Measurements from ENCODE around the gene SSX2IP. TPM values are rescaled to one million over a fixed set of nuclear protein-coding genes. Genes with fewer than 3 reads are reported as not detected.

Gene SSX2IP
- total RNA-seq, 1 experiment from 2014 or later: 20.8 TPM

DNA sequence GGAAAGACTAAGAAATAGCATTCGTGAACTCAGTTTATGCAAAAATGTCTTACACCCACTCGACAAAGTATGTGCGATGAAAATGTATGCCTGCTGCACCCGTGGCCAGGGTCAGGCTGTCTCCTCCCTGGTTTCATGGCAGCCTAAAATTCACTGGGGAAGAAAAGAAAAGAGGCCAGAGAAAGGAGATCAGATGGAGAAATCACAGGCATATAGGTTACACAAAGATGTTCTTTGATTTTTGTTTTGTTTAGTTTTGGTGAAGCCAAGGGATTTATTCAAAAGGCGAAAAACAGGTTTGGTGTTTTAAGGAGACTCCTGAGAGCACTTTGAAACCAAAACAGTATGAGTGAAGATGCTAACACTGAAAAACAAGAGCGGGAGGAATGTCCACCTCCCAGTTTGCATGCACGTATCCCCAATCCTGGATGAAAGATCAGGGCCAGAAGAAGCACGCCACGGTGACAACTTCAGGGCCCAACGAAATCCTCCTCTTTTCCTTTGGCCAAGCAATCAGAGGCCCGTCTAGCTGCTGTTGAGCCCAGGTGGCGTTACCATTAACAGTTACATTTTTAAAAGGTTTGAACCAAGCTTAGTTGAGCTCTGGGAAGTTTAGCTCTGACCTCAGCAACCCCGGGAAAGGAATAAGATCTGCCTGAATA is 992 bp upstream of the SSX2IP start (continued):
- TF ChIP-seq STAT6 (CRISPR knock-in tag; conservative IDR thresholded peaks at IDR 0.05; ENCODE audit: low read depth) (no peak), ZNF423 (CRISPR knock-in tag; IDR thresholded peaks at IDR 0.05) (no peak), ZNF281 (CRISPR knock-in tag; IDR thresholded peaks at IDR 0.05) (no peak)
- TF ChIP-seq, protein P1, sequence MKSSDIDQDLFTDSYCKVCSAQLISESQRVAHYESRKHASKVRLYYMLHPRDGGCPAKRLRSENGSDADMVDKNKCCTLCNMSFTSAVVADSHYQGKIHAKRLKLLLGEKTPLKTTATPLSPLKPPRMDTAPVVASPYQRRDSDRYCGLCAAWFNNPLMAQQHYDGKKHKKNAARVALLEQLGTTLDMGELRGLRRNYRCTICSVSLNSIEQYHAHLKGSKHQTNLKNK (CRISPR knock-in tag; IDR thresholded peaks at IDR 0.05): no peak

GRCh38 chr1:84689514-84690396 is 506 bp downstream of the SSX2IP start:
- POLR2A ChIA-PET: interaction anchor here (1.0 to 1.5 kb wide), 3 partner anchors 10 to 50 kb away, joined by 3 to 4 read pairs (median 4); no protein-coding TSS in a partner anchor
- CTCF ChIA-PET: interaction anchor here (0.7 to 8.6 kb wide), 5 partner anchors 20 to 184 kb away, joined by 3 to 50 read pairs (median 3); partner anchors contain the start of genes GNG5 and SPATA1
- ATAC-seq (peak; percentile 70), DNase-seq (ENCODE audit: low spot score) (peak; percentile 68)
- TF ChIP-seq, protein P2, sequence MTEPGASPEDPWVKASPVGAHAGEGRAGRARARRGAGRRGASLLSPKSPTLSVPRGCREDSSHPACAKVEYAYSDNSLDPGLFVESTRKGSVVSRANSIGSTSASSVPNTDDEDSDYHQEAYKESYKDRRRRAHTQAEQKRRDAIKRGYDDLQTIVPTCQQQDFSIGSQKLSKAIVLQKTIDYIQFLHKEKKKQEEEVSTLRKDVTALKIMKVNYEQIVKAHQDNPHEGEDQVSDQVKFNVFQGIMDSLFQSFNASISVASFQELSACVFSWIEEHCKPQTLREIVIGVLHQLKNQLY (CRISPR knock-in tag; IDR thresholded peaks at IDR 0.05): no peak
- TF ChIP-seq MYBL2 (CRISPR knock-in tag; IDR thresholded peaks at IDR 0.05) (0 out of 2 replicates have a peak, but pooled peaks have one; percentile 45), HMGXB4 (CRISPR knock-in tag; IDR thresholded peaks at IDR 0.05) (peak; percentile 43), FOXP1 (CRISPR knock-in tag; IDR thresholded peaks at IDR 0.05; ENCODE audit: borderline replicate concordance) (peak; percentile 43)
- H3K4me3 Mint-ChIP-seq: peak overlapping the region; percentile 82
- peak overlapping the region; percentile 76; the same call in 1 of the 2 replicates for H3K27ac Mint-ChIP-seq
- H3K4me1 Mint-ChIP-seq: peaks cover 40% of the 10 kb centered on the region
- H3K9me3 Mint-ChIP-seq: peaks cover 9% of the 10 kb centered on the region
- H3K27me3 Mint-ChIP-seq (ENCODE audit: low read depth): no peaks in the 10 kb centered on the region
- H3K36me3 Mint-ChIP-seq: peaks cover 4% of the 10 kb centered on the region; the same call in 1 of the 2 replicates

DNA sequence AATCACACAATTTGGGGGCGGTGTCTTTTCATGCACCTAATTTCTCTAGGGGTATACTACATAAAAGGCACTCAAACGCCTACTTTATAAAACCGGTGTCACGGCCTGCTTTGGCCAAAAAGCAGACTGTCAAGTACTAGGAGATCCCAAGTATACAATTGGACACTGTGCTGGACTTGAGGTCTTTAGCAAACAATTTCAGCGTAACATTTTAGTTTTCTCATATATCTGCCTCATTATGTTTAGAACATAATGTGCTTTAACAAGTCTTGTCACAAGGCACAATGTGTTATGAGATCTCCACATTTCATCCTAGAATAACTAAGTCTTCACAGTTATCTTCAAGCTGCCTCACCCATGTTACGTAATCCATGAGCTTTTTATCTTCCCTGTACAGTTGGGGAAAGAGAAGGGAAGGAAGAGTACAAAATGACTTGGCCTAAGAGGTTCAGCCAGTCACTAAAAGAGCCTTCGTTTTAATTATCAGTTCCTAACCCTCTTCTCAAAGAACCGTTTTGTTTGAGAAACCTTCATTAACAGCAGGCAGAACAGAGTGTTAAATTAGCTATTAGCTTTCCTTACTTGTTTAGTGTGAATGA is 1.7 kb downstream of the SSX2IP start:
- ATAC-seq: no peak
- H3K27ac Mint-ChIP-seq: no peak overlapping the region
- TF ChIP-seq SOX15 (CRISPR knock-in tag; IDR thresholded peaks at IDR 0.05) (no peak), ELF4 (CRISPR knock-in tag; IDR thresholded peaks at IDR 0.05; ENCODE audit: low read depth) (no peak), PRRX2 (CRISPR knock-in tag; IDR thresholded peaks at IDR 0.05) (no peak)
- TF ChIP-seq, protein P3, sequence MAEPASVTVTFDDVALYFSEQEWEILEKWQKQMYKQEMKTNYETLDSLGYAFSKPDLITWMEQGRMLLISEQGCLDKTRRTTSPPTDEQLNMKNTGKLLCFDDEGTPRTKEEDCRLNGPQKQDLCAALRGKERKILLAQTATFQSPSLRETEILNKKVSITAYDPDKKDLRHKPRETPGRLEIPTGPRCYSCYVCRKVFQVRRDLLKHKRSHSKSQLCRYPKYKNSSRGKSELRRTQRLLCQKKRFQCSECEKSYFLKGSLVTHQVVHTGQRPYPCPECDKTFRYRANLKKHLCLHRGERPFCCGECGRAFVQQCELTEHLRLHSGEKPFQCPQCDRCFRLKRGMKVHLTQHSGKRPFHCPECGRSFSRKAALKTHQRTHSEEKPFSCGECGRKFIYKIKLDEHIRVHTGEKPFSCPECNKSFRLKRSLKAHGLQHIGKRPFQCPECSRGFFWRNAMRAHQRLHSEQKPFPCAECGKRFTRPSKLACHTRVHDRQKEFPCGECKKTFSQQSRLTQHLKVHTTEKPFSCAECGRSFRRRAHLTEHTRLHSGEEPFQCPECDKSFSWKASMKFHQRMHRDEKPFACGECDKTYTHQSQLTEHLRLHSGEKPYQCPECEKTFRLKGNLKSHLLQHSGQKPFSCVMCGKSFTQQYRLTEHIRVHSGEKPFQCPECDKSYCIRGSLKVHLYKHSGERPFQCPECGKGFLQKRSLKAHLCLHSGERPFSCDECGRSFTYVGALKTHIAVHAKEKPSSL (CRISPR knock-in tag; conservative IDR thresholded peaks at IDR 0.05): no peak
- TF ChIP-seq, protein P4, sequence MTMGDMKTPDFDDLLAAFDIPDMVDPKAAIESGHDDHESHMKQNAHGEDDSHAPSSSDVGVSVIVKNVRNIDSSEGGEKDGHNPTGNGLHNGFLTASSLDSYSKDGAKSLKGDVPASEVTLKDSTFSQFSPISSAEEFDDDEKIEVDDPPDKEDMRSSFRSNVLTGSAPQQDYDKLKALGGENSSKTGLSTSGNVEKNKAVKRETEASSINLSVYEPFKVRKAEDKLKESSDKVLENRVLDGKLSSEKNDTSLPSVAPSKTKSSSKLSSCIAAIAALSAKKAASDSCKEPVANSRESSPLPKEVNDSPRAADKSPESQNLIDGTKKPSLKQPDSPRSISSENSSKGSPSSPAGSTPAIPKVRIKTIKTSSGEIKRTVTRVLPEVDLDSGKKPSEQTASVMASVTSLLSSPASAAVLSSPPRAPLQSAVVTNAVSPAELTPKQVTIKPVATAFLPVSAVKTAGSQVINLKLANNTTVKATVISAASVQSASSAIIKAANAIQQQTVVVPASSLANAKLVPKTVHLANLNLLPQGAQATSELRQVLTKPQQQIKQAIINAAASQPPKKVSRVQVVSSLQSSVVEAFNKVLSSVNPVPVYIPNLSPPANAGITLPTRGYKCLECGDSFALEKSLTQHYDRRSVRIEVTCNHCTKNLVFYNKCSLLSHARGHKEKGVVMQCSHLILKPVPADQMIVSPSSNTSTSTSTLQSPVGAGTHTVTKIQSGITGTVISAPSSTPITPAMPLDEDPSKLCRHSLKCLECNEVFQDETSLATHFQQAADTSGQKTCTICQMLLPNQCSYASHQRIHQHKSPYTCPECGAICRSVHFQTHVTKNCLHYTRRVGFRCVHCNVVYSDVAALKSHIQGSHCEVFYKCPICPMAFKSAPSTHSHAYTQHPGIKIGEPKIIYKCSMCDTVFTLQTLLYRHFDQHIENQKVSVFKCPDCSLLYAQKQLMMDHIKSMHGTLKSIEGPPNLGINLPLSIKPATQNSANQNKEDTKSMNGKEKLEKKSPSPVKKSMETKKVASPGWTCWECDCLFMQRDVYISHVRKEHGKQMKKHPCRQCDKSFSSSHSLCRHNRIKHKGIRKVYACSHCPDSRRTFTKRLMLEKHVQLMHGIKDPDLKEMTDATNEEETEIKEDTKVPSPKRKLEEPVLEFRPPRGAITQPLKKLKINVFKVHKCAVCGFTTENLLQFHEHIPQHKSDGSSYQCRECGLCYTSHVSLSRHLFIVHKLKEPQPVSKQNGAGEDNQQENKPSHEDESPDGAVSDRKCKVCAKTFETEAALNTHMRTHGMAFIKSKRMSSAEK (CRISPR knock-in tag; IDR thresholded peaks at IDR 0.05; ENCODE audit: borderline replicate concordance): no peak

More for the DNA sequence above, 1.7 kb downstream of the SSX2IP start:
- ChIA-PET CTCF (interaction anchor here (1.0 to 8.6 kb wide), 3 partner anchors 36 to 182 kb away, joined by 3 to 50 read pairs (median 3); partner anchors contain the start of genes GNG5 and SPATA1), POLR2A (no interaction called here)
- no peaks in the 10 kb centered on the region for H3K27me3 Mint-ChIP-seq (ENCODE audit: low read depth)
- peak overlapping the region; percentile 82 for H3K4me3 Mint-ChIP-seq
- no peaks in the 10 kb centered on the region for H3K36me3 Mint-ChIP-seq
- peaks cover 44% of the 10 kb centered on the region for H3K4me1 Mint-ChIP-seq
- H3K9me3 Mint-ChIP-seq: 0 out of 2 replicates have a peak, but pooled peaks cover under 1% of the 10 kb centered on the region
- no peak for DNase-seq (ENCODE audit: low spot score)
